ENCODE results near the gene PELI3.

PELI3 gene

DNA sequence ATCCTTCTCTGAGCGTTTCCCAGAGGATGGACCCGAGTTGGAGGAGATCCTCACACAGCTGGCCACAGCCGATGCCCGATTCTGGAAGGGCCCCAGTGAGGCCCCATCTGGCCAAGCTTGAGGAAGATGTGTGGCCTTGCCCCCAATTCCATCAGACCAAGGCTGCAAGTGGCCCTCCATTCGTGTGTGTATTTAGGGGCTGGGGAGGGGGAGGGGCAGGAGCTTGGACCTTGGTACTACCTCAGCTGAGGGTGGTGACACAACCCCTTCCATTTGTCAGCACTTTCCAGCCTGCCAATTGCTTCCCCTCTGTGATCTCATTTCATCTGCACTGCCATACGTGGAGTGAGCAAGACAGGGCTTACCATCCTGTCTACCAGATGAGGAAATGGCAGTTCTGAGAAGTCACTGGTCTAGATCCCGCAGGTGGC is 42.4 kb downstream of the PELI3 start:
- DNase-seq, result no peak

DNA sequence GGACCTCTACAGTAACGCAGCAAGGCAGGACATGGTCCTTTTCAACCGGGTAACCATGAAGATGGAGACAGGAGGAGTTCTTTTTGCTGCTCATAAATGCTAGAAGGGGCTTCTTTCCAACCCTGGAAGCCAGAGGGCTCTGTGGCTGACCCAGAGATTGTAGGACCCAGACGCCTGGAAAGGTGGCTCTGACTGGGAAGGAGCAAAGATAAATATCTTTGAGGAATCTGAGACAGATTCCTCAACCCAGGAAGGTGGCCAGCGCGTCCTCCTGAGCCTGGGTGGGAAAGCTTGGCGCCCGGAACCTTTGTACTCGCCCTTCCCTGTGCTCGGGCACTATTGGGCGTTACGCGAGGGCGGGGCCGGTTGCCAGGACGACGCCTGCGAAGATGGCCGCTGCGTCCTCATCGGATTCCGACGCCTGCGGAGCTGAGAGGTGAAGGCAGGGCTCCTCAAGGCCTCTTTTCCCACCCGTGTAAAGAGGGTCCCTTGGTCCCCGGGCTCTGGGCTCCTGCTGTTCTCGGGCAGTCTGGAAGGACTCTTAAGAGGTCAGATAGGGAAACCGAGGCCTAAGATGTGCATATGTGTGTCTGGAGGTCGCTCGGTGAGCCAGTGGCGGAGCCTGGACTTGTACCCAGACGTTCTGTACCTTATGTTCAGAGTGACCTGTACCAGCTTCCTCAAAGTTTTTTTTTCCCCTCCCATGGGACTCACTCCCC is 43.7 kb downstream of the PELI3 start, which contains the start of gene BBS1:
Gene BBS1, plus strand, starts transcription at position 365 of the 719 bp plus-strand sequence. Its CDS starts 25 bp downstream, at position 390.
- peak; percentile 57 for DNase-seq

DNA sequence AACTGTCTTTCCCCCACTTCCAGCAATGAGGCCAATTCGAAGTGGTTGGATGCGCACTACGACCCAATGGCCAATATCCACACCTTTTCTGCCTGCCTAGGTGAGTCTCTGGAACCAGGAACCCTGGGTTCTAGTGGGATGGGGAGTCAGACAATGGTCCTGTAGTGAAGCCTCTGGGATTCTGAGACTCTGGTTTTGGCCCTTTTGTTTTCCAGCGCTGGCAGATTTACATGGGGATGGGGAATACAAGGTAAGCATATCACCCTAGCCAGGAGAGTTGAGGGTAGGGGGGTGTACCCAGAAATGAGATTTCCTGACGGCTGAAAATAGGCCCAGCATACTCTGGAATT is 44.3 kb downstream of the PELI3 start:
- DNase-seq, result no peak

DNA sequence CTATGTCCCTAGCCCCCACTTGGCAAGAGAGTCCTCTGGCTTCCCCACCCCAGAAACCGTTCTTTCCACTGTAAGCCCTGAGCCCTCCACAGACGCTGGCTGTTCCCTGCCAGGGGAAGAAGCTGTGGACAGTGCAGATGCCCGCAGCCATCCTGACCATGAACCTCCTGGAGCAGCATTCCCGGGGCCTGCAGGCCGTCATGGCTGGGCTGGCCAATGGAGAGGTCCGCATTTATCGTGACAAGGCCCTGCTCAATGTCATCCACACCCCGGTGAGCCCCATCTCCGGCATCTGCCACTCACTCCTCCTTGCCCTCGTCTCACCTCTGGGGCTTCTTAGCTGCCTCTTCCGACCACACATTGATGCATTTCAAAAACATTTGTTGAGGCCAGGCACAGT is 56.9 kb downstream of the PELI3 start:
- DNase-seq, result no peak

DNA sequence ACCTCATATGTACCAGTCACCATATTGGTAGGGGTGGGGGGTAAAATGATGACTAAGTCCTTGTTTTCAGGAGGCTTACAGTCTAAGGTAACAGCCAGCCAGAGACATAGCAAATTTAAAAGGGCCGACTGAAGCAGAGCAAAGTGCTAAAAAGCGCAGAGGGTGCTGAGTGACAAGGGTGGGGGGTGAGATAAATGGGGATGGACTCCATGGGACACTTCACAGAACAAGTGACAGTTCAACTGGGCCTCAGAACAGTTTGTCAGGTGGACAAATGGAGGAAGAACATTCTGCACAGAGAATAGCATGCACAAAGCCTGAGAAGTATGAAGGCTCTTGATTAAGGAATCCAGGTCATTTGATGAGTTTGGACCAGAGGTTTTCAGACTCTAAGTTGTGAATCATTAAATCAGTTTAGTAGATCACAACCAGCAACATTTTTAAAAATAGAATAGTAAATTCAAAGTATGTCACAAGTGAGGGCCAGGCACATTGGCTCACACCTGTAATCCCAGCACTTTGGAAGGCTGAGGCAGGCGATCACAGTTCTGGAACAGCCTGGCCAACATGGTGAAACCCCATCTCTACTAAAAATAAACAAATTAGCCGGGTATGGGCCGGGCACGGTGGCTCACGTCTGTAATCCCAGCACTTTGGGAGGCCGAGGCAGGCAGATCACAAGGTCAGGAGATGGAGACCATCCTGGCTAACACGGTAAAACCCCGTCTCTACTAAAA is 57.8 kb downstream of the PELI3 start:
- DNase-seq, result no peak
